Measurements from ENCODE around the gene PLEKHA1.

DNA sequence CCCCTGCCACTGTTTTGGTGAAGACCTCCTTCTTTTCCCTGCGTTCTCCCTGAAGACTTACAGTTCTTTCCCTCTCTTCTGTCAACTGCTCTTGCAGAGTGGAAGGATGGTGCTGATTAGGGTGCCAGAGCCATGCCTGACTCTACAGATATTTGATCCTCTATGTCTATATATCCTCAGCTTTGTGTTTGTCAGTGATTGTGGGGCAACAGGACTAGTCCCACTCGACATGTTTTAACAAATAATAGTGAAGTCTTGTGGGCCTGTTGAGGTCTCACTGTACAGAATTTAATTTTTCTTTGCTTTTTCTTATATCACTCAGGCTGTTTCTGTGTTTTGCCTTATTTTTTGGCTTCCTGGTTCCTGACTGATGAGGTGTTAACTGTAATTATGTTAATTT, 5.0 kb downstream of the PLEKHA1 start:
- TF ChIP-seq EZH2 (IDR thresholded peaks at IDR 0.05; ENCODE audit: borderline replicate concordance) (no peak), EZH2phosphoT487 (IDR thresholded peaks at IDR 0.05; ENCODE audit: low read depth, severe bottlenecking, unreplicated experiment) (no peak)
- TF ChIP-seq, protein P1, sequence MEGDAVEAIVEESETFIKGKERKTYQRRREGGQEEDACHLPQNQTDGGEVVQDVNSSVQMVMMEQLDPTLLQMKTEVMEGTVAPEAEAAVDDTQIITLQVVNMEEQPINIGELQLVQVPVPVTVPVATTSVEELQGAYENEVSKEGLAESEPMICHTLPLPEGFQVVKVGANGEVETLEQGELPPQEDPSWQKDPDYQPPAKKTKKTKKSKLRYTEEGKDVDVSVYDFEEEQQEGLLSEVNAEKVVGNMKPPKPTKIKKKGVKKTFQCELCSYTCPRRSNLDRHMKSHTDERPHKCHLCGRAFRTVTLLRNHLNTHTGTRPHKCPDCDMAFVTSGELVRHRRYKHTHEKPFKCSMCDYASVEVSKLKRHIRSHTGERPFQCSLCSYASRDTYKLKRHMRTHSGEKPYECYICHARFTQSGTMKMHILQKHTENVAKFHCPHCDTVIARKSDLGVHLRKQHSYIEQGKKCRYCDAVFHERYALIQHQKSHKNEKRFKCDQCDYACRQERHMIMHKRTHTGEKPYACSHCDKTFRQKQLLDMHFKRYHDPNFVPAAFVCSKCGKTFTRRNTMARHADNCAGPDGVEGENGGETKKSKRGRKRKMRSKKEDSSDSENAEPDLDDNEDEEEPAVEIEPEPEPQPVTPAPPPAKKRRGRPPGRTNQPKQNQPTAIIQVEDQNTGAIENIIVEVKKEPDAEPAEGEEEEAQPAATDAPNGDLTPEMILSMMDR (IDR thresholded peaks at IDR 0.05; ENCODE audit: poor library complexity) = no peak
